HG02798 (cell line): ENCODE measurements around the gene CEND1.

Experiments used
- ATAC-seq: cut with Tn5 transposase; IDR thresholded peaks from one replicate; pipeline ENCODE4 v1.9.1; 2021; ENCODE audit warnings: mild to moderate bottlenecking; ENCODE audit not compliant: unreplicated experiment, poor library complexity

CEND1 gene

DNA sequence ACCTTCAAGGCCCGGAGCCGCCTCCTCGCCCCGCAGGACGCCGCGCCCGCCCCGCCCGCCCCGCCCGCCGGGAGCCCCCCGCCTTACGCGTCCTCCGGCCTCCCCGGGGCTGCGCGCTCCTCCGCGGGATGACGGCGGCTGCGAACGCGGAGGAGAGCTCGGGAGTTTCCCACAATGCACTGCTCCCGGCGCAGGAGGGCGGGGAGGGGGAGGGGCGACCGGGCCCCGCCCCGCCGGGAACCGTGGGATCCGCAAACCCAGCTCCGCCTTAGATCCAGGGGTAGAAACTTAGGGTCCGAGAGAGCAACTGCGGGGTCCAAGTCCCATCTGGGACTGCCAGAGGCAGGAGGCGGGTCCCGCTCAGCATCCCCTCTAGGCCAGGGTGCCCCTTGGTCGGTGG, at the start of gene CEND1:
CEND1 (minus strand) TSS at position 148 of the 400 bp plus-strand sequence. CDS start 1,514 bp downstream, outside the sequence.
- ATAC-seq, result peak; percentile 44

GRCh38 chr11:839280-839623, 49.4 kb upstream of the CEND1 start:
- ATAC-seq, result no peak

GRCh38 chr11:838441-839279, 48.8 kb upstream of the CEND1 start:
- no peak for ATAC-seq

- ATAC-seq, result no peak
These were observed 48.1 kb upstream of the CEND1 start for GRCh38 chr11:837990-838307.

GRCh38 chr11:837189-837989, 47.5 kb upstream of the CEND1 start:
- no peak for ATAC-seq

- ATAC-seq, result no peak
These were observed 46.8 kb upstream of the CEND1 start for GRCh38 chr11:836700-837099.

DNA sequence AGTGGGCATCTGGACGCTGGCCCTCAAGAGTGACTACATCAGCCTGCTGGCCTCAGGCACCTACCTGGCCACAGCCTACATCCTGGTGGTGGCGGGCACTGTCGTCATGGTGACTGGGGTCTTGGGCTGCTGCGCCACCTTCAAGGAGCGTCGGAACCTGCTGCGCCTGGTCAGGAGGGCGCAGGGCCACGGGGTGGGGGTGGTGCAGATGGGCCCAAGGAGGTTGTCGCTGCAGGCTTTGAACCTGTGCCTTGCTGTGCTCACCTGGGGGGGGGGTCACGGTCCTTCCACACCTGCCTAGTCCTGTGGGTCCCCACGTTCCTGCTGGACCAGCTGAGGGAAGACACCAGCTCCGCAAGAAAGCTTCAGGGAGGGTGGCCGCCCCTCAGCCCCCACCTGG, 46.4 kb upstream of the CEND1 start:
- no peak for ATAC-seq

DNA sequence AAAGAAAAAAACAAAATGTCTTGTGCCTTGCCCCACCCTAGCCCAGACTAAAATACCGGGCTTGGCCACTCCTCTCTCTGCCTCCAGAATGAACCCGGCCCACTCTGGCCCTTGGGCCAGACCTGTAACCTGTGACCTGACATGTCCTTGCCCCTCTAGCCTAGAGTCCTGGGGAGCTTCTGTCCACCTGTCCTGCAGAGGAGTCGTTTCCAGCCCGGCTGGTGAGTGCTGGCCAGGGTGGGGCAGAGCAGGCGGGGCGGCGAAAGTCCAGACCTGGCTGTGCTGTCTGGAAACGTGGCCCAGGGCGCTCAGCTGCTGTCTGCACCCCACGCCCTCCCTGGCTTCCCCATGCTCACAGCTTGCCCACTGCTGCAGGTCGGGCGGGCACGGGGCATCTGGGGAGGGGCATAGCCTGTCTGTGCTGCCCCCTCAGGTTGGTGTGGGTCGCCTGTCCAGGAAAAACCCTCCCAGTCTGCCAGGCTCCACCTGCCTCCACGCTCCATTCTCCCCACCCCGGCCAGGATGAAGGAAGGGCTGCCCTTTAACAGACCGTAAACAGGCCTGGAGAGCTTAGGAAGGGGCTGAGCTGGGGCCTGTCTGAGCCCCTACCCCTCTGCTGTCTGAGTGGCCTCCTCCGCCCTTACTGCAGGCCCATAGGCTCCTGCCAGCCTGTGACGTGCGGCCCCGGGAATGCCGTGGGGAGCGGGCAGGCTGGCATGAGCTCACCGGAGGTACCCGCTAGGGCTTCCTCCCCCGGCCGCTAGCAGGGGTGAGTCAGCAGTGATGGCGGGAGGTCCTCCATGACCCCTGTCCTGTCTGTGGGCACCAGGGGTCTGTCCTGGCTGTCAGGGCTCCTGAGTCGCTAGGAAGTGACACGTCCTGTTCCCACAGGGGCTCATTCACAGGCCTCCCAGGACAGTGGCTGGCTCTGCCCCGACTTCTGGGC, 44.8 kb upstream of the CEND1 start:
- ATAC-seq, result no peak

- ATAC-seq, result no peak
These were observed 44.0 kb upstream of the CEND1 start for GRCh38 chr11:833849-834311.

GRCh38 chr11:833114-833791, 43.4 kb upstream of the CEND1 start:
- peak; percentile 9 for ATAC-seq

DNA sequence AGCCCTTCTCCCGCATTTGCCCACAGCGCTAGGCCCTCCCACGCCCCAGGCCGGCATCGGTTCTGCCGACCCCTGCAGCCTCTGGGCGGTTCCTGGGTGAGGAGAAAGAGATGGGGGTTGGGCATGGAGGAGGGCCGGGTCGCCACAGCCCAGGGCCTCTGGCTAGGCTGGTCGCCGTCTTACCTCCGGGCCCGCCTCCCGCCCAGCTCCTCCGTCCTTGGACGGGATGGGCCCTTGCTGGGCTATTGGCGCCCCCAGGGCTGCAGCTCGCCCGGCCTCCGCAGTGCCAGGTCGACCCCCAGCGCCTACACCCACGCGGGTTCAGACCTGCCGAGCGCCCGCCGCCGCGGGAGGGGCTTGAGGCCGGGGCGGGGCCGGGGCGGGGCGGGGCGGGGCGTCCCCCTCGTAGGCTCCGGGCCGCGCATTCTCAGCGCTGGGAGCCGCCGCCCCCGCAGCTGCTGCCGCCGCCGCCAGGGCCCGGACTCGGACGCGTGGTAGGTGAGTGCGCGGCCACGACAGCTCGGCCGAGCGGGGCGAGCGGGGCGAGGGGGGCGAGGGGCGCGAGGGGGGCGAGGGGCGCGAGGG, 42.7 kb upstream of the CEND1 start, which contains the start of gene CD151:
CD151 (plus strand) TSS at position 424 of the 585 bp plus-strand sequence. CDS start 3,118 bp downstream, outside the sequence.
- ATAC-seq, result peak; percentile 58

- ATAC-seq, result no peak
These were observed 42.2 kb upstream of the CEND1 start for GRCh38 chr11:831961-832528.

GRCh38 chr11:831118-831864, 41.4 kb upstream of the CEND1 start:
- ATAC-seq, result no peak

GRCh38 chr11:830295-831117, 40.6 kb upstream of the CEND1 start:
- ATAC-seq, result no peak

DNA sequence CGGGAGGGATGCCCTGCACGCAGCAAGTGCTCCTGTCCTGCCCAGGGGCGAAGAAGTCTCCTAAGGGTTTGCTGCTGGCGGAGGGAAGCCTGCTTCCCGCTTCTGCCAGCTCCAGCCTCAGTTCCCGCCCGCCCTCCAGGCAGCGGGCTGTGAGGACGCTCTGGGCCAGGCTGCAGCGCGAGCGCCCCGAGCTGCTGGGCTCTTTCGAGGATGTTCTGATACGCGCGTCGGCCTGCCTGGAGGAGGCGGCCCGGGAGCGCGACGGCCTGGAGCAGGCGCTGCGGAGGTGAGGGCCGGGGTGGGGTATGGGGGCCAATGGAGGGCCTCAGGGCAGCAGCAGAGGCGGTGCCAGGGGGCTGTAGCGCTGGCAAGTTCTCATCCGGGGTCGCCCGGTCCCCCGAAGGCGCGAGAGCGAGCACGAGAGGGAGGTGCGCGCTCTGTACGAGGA, 40.0 kb upstream of the CEND1 start:
- ATAC-seq, result no peak

GRCh38 chr11:829176-829846, 39.4 kb upstream of the CEND1 start:
- ATAC-seq, result no peak
